Fibroblast of peridontal ligament (primary cell): ENCODE results near the gene P2RY1.

Experiments
- DNase-seq: peaks from one replicate; pipeline ENCODE4 v3.0.0-alpha.2; 2010; ENCODE audit errors: extremely low read depth

Gene P2RY1

DNA sequence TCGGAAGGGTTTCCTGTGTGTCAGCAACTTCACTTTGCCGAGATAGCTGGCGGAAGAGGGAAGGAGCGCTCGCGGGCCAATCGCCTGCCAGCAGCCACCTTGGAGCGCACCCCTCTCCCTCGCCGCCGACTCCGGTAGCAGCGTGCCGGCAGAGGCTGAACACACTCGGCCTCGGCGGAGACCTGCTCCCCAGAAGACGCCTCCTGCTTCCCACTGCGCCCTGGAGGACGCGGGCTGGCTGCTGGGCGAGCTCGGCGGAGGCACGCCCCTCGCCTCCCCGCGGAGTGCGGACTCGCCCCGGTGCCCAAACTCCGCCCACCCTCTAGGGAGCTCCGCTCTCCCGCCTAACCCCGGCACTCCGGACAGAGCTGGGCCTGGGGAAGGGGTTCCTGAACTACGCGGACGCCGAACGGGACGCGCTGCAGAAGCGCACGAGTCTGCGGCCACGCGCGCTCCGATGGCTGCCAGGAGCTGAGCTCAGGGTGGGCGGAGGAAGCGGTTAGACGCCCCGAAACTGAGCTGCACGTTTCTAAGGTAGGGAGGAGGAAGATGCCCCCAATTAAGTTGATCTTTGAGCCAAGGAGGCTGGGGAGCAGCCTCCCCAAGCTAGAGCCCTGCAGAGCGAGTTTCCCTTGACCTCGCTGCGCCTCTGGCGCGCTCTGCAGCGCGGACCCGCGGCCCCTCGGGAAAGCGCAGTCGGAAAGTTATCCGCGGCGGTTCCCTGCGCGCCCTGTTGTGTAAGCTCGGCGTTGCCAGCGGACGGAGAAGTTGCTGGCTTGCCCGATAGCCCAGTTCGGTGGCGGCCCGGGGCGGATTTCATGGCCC, at the start of gene P2RY1:
TSS of gene P2RY1 (plus strand) at position 356 of the 825 bp plus-strand sequence. CDS start 652 bp downstream, outside the sequence.
- DNase-seq: peak; percentile 39

GRCh38 chr3:152786977-152787681, 47.8 kb upstream of the P2RY1 start:
- no peak for DNase-seq

- DNase-seq: no peak
Observed at GRCh38 chr3:152790651-152791387, 44.1 kb upstream of the P2RY1 start.

DNA sequence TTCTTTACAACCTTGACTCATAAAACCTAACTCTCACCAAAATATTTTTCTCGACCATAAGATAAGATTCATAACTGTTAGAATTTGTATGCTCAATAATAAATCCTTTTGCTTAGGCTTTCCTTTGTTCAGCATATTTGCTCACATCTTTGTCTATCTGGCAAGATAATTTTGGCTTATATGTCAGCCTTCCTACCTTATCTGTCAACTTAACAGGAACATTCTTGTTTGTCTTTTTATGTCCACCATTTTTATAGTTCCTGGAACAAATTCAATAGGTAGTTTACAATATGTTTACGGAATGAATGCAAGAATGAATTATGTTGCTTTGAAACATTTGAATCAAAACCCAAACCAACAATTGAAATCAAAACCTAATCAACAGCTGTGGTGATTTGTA, 41.0 kb upstream of the P2RY1 start:
- no peak for DNase-seq

DNA sequence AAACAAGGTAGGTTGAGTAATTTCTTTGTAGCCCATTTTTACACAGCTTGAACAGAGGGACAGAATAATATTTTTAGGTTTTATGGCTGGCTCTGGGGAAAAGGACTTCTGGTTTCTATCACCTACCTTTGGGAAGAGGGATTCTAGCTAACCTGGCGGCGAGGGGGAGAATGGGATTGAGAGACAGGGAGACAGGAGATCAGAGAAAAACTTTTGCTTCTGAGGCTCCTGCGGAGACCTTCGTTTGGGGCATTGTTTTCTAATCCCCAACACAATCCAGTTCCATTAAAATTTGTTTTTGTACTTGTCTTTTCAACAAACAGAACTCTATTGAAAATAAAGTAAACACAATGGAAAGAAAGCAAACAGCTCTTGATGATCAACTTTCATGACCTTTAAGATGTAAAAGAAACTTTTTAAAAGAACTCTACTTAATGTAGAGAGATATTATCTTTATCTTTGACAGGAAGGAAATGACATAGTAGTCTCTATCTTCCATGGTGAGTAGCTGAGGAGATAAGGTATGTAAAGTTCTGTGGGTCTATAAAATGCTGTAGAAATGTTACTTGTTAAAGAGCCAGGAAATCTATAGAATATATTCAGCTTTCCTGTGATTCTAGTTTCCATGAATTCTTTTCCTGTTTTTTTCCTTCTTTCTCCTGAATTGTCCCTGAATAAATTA, 37.0 kb upstream of the P2RY1 start:
- DNase-seq: no peak

- DNase-seq: no peak
Observed at GRCh38 chr3:152811974-152812760, 22.8 kb upstream of the P2RY1 start.

DNA sequence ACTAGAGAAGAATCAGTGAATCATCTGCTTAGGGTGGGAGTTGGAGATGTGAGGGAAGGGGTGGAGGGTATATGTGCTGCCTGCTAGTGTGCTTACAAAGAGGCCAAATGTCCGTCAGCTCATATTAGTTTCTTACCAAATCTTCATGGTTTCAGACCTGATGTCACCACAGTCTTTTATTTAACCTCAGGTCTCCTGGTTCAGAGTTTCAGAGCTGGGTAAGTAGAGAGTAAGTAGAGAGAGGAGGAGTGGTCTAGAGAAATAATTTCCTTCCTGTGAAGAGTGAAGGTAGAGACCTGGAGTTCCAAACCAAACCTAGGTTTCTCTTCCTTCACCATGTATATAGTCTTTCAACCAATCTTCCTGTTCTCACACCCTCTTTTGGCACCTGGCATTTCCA, 17.5 kb upstream of the P2RY1 start:
- DNase-seq: no peak

GRCh38 chr3:152818027-152818426, 16.9 kb upstream of the P2RY1 start:
- no peak for DNase-seq

DNA sequence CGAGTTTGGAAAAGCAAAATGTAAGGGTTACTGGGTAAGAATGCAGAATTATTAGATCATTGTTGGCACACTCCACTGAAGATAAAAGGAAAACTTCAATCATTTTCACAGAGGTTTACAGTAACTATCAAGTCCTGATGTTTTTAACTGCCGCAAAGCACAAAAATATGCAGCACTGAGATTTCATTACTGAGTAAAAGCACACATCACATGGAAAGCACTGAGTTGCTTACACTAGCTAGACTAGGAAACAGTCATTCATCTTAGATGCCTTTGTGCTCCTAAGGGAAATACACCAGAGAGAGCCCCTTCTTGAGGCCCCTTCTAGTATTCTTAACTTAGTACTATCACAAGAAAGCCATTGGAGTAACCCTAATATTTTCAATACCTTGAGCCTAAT, 11.8 kb upstream of the P2RY1 start:
- DNase-seq: no peak

- no peak for DNase-seq
Observed at GRCh38 chr3:152823781-152824180, 11.2 kb upstream of the P2RY1 start.

DNA sequence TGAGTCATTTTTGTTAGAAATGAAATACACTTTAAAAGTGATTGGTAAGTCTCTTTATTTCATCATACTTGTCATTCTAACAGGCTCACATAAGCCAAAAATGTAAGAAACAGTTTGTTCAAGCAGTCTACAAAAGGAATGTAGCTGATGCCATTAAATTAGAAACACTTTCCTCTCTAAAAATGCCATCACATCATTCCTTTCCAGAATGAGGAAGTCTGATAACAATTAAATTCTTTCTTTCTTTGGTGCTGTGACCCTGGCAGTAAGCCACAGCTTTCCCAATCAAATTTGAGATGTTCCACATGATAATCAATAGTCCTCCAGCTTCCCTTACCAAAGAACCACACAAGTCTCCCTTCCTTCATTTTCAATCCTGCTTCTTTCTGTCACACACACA, 9.4 kb upstream of the P2RY1 start:
- DNase-seq: peak; percentile 2

DNA sequence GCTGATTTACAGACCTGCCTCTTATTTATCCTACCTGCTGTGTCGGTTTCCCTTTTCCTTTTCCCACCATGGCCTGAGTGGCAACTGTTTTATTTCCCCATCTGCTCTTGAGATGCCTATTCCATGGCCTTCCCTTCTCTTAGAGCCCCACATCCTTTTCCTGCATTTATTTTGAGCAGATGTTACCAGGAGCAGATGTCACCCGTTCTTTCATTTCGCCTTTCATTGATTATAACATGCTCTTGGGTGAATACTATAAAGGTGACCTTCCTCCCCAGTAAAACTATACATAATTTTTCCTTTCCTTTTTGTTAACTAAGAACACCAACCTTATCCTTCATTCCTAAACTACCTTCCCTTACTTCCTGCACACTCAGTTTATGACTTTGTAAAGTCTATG, 8.5 kb upstream of the P2RY1 start:
- no peak for DNase-seq

GRCh38 chr3:152827313-152827712, 7.6 kb upstream of the P2RY1 start:
- no peak for DNase-seq

- DNase-seq: no peak
Observed at GRCh38 chr3:152828075-152828840, 6.7 kb upstream of the P2RY1 start.

DNA sequence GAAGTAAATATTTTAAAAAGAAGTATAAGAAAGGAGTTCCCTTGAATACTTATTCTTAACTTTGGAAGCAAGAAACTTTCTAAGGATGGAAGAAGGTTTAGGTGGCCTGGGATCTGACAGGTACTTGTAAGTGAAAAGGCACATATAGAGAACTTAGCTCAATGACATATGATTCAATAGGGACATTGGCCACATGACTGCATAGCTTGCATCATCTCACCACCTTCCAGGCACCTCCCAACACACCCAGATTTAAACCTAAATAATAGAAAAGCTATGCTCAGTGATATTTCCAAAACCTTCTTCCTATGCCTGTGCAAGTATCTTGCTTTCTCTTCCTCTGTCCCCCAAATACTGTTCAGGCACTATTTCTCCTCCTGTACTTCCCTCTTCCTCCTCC, 4.7 kb upstream of the P2RY1 start:
- DNase-seq: no peak

DNA sequence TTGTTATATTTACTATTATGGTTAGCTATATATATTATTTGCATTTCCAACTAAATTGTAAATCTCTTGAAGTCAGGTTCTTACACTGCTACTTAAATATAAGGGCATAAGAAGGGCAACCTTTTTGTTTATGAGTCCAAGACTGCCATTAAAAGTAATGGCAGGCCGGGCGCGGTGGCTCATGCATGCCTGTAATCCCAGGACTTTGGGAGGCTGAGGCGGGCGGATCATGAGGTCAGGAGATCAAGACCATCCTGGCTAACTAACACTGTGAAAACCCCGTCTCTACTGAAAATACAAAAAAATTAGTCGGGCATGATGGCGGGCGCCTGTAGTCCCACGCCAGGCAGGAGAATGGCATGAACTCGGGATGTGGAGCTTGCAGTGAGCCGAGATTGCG, 2.9 kb upstream of the P2RY1 start:
- no peak for DNase-seq

DNA sequence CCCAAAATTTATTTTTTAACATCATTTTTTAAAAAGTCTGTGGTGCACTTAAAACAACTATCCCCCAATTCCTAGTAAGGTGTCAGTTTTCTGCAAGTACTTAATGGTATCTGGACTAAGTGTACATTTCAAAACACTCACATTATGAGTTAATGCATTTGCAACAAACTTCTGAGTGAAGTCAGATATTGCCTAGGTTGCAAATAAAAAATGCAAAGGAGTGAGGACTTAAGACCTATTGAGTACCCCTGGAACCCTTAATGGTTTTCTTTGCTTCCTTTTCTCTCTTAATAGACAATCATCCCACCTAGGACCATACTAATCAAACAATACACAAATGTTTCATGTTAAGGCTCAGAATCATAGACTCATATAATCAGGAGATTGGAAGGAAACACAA, 1.8 kb upstream of the P2RY1 start:
- DNase-seq: no peak

GRCh38 chr3:152834191-152834775, 648 bp upstream of the P2RY1 start:
- peak; percentile 19 for DNase-seq

DNA sequence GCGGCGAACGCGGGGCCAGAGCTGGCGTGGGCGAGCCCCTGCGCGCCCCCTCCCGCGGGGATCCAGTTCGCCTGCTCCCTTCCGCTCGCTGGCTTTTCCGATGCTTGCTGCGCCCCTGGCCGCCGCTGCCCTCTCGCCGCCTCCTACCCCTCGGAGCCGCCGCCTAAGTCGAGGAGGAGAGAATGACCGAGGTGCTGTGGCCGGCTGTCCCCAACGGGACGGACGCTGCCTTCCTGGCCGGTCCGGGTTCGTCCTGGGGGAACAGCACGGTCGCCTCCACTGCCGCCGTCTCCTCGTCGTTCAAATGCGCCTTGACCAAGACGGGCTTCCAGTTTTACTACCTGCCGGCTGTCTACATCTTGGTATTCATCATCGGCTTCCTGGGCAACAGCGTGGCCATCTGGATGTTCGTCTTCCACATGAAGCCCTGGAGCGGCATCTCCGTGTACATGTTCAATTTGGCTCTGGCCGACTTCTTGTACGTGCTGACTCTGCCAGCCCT, 721 bp downstream of the P2RY1 start:
- peak; percentile 6 for DNase-seq

GRCh38 chr3:152836269-152836668, 1.3 kb downstream of the P2RY1 start:
- no peak for DNase-seq
